Gastroesophageal sphincter (tissue), 4 donors: ENCODE measurements around the gene ERO1B. TPM values are rescaled to one million over a fixed set of nuclear protein-coding genes. Genes with fewer than 3 reads are reported as not detected.

Experiments
- ATAC-seq: fragments of 150-250 bp; one replicate; pipeline ENCODE4 v1.9.1; 2016; ENCODE audit warnings: mild to moderate bottlenecking, moderate library complexity
- H3K27ac ChIP-seq, 4 donors: fragments of 200-600 bp; sonication (generic) in 3 of 4; 1 replicate in 3 of 4; 2 replicates in 1 of 4; pipeline ENCODE4 v1.5.1; 2016 to 2019
- H3K27me3 ChIP-seq: fragments of 200-600 bp; sonication (generic); one replicate; pipeline ENCODE4 v1.5.1; 2019
- H3K36me3 ChIP-seq, 2 donors: fragments of 200-600 bp; sonication (generic); one replicate each; pipeline ENCODE4 v1.5.1; 2019; ENCODE audit warnings: control low read depth in 1 of 2
- H3K4me1 ChIP-seq, 3 donors: fragments of 200-600 bp; sonication (generic); 1 replicate in 2 of 3; 2 replicates in 1 of 3; pipeline ENCODE4 v1.5.1; 2016 to 2019; ENCODE audit warnings: control low read depth in 2 of 3
- H3K4me3 ChIP-seq, 2 donors: fragments of 200-600 bp; sonication (generic); one replicate each; pipeline ENCODE4 v1.5.1; 2019; ENCODE audit warnings: mild to moderate bottlenecking in 1 of 2, moderate library complexity in 1 of 2
- H3K9me3 ChIP-seq, 3 donors: fragments of 200-600 bp; sonication (generic); one replicate each; pipeline ENCODE4 v1.5.1; 2017 to 2019; ENCODE audit warnings: control low read depth in 2 of 3
- EP300 ChIP-seq: sonication (generic); formaldehyde crosslinking; IDR thresholded peaks from one replicate; pipeline ENCODE4 v1.6.1; 2017; ENCODE audit warnings: antibody characterized with exemption, mild to moderate bottlenecking
- POLR2A ChIP-seq, 2 donors: fragments of 450-650 bp; IDR thresholded peaks; one replicate each; pipeline ENCODE4 v1.6.1; 2017; ENCODE audit warnings: antibody characterized with exemption in 2 of 2, mild to moderate bottlenecking in 2 of 2, moderate library complexity in 1 of 2
- POLR2AphosphoS5 ChIP-seq: sonication (generic); formaldehyde crosslinking; IDR thresholded peaks from one replicate; pipeline ENCODE4 v1.6.1; 2017; ENCODE audit warnings: antibody characterized with exemption
- WGBS, 2 donors: methylation state at CpG; one replicate each; pipeline ENCODE4 v1.1.5; 2018; ENCODE audit warnings: low coverage in 1 of 2; 5-methylcytosine and 5-hydroxymethylcytosine counted together
- total RNA-seq, 4 donors: library from RNA; depleted of rRNA; stranded (reverse); fragments of >200 nt; gene quantifications; one replicate each; pipeline ENCODE4 v1.1.0, GENCODE V29; 2016
- TF ChIP-seq, protein P1 (sequence below), 4 experiments: fragments of 200-600 bp in 2 of 4; fragments of 450-650 bp in 2 of 4; sonication (generic) in 1 of 4; IDR thresholded peaks; one replicate each; pipeline ENCODE4 v1.5.1; 2017 to 2019; ENCODE audit warnings: antibody characterized with exemption in 4 of 4, mild to moderate bottlenecking in 2 of 4, moderate library complexity in 2 of 4

ERO1B gene
- total RNA-seq, 4 donors from 2014 or later: 7.3 to 13.5 (median 9.3) TPM

GRCh38 chr1:236228411-236228810, 53.3 kb downstream of the ERO1B start:
- no peak overlapping the region for H3K27ac ChIP-seq
- H3K9me3 ChIP-seq: no peaks in the 10 kb centered on the region
- no peak for ATAC-seq
- TF ChIP-seq POLR2A (IDR thresholded peaks at IDR 0.05) (no peak), EP300 (no peak), POLR2AphosphoS5 (no peak)
- TF ChIP-seq, protein P1, sequence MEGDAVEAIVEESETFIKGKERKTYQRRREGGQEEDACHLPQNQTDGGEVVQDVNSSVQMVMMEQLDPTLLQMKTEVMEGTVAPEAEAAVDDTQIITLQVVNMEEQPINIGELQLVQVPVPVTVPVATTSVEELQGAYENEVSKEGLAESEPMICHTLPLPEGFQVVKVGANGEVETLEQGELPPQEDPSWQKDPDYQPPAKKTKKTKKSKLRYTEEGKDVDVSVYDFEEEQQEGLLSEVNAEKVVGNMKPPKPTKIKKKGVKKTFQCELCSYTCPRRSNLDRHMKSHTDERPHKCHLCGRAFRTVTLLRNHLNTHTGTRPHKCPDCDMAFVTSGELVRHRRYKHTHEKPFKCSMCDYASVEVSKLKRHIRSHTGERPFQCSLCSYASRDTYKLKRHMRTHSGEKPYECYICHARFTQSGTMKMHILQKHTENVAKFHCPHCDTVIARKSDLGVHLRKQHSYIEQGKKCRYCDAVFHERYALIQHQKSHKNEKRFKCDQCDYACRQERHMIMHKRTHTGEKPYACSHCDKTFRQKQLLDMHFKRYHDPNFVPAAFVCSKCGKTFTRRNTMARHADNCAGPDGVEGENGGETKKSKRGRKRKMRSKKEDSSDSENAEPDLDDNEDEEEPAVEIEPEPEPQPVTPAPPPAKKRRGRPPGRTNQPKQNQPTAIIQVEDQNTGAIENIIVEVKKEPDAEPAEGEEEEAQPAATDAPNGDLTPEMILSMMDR (IDR thresholded peaks at IDR 0.05): no peak
- H3K36me3 ChIP-seq: peaks cover 0 to 64% of the 10 kb centered on the region in 2 donors
- 92 to 95% methylated on average over 3 to 4 of the region's 4 CpGs for WGBS, 2 donors
- H3K27me3 ChIP-seq: no peaks in the 10 kb centered on the region
- no peak overlapping the region for H3K4me3 ChIP-seq
- no peaks in the 10 kb centered on the region for H3K4me1 ChIP-seq

DNA sequence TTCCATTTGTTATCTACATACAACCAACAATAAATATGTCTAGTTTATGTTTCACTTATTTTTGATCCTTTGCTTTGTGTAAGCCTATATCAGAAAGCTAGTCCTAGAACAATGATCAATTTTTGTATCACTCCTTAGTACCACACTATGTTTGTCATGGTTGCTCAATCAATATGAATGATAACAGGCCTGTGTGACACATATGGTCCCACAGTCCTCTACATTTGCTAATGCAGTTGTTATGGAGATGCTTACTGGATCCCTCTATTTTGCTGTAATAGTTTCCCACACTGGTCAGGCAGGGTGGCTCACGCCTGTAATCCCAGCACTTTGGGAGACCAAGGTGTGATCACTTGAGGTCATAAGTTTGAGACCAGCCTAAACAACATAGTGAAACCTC, 59.1 kb downstream of the ERO1B start:
- Histone ChIP-seq H3K27ac (no peak overlapping the region), H3K27me3 (no peaks in the 10 kb centered on the region), H3K4me1 (no peaks in the 10 kb centered on the region), H3K4me3 (no peak overlapping the region), H3K36me3 (peaks cover 0 to 74% of the 10 kb centered on the region in 2 donors), H3K9me3 (no peaks in the 10 kb centered on the region)
- ATAC-seq: no peak
- TF ChIP-seq POLR2A (IDR thresholded peaks at IDR 0.05) (no peak), POLR2AphosphoS5 (no peak), EP300 (no peak)
- TF ChIP-seq, protein P1 (IDR thresholded peaks at IDR 0.05): no peak
- WGBS, 2 donors: 100% methylated on average over 1 of the region's 1 CpG; no CpG with 5 or more reads in 1 of the 2 donors

- no peak for ATAC-seq
- 86 to 100% methylated on average over 1 of the region's 1 CpG for WGBS, 2 donors
- Histone ChIP-seq H3K4me3 (no peak overlapping the region), H3K4me1 (no peaks in the 10 kb centered on the region), H3K36me3 (peaks cover 0 to 62% of the 10 kb centered on the region in 2 donors), H3K27ac (no peak overlapping the region), H3K27me3 (no peaks in the 10 kb centered on the region), H3K9me3 (no peaks in the 10 kb centered on the region)
- TF ChIP-seq POLR2AphosphoS5 (no peak), EP300 (no peak), POLR2A (IDR thresholded peaks at IDR 0.05) (no peak)
- TF ChIP-seq, protein P1 (IDR thresholded peaks at IDR 0.05): no peak
Measured at GRCh38 chr1:236220473-236220872, 61.3 kb downstream of the ERO1B start.

GRCh38 chr1:236214761-236215160, 67.0 kb downstream of the ERO1B start:
- TF ChIP-seq POLR2A (IDR thresholded peaks at IDR 0.05) (no peak), EP300 (no peak), POLR2AphosphoS5 (no peak)
- TF ChIP-seq, protein P1 (IDR thresholded peaks at IDR 0.05): no peak
- WGBS, 2 donors: 80 to 100% methylated on average over 1 of the region's 1 CpG

DNA sequence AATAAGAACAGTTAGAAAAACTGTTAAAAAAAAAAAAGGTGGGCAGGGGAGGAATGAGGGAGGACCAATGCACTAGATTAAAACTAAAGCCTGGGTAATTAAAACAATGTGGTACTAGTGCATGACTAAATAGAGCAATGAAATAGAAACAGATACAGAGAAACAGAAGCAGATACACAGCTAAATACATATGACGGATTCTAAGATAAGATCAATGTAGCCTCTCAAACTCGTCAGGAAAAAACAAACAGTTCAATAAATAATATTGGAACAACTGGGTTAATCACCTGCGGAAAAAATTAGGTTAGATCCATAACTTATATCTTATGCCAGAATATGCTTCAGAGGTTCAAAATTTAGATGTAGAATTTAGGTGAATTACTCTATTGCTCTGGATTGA, 68.2 kb downstream of the ERO1B start:
- no peak overlapping the region for H3K27ac ChIP-seq
- no peaks in the 10 kb centered on the region for H3K9me3 ChIP-seq
- H3K4me1 ChIP-seq: no peaks in the 10 kb centered on the region
- TF ChIP-seq POLR2AphosphoS5: no peak
- TF ChIP-seq, protein P1 (IDR thresholded peaks at IDR 0.05): no peak
- no peak for TF ChIP-seq EP300
- no peak for TF ChIP-seq POLR2A (IDR thresholded peaks at IDR 0.05)
- H3K4me3 ChIP-seq: no peak overlapping the region
- 89 to 100% methylated on average over 3 of the region's 3 CpGs for WGBS, 2 donors
- no peak for ATAC-seq
- no peaks in the 10 kb centered on the region for H3K27me3 ChIP-seq
- peaks cover 0 to 43% of the 10 kb centered on the region in 2 donors for H3K36me3 ChIP-seq

More at GRCh38 chr1:236214761-236215160, 67.0 kb downstream of the ERO1B start:
- Histone ChIP-seq H3K27me3 (no peaks in the 10 kb centered on the region), H3K27ac (no peak overlapping the region), H3K4me1 (no peaks in the 10 kb centered on the region), H3K9me3 (no peaks in the 10 kb centered on the region), H3K36me3 (peaks cover 0 to 43% of the 10 kb centered on the region in 2 donors), H3K4me3 (no peak overlapping the region)
- no peak for ATAC-seq
